ENCODE data around the gene NPRL2. TPM values are rescaled to one million over a fixed set of nuclear protein-coding genes. Genes with fewer than 3 reads are reported as not detected.

The NPRL2 gene
- total RNA-seq, 1 experiment from 2014 or later: 20.6 TPM

DNA sequence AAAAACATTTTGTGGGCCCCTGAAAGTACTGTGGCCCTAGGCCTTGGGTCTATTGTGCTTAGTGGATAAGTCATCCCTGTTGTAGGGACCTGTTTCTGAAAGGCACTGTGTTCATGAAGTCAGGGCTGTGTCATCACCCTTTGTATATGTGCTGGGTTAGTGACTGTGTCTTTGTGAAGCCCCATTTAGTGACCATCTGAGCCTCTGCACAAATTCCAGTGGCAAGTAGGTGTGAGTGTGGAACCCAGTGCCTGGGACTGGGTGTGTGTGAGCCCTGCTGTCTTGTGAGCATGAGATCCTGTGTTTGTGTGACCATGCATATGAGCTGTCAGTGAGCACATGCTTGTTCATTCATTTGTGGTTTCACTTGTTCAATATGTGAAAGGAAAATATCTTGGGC, 46.0 kb downstream of the NPRL2 start (continued):
- no peak for TF ChIP-seq ATF1 (CRISPR knock-in tag; IDR thresholded peaks at IDR 0.05)
- TF ChIP-seq FOXP4 (CRISPR knock-in tag; IDR thresholded peaks at IDR 0.05): no peak
- TF ChIP-seq MAX (CRISPR knock-in tag; IDR thresholded peaks at IDR 0.05): no peak
- no peak for TF ChIP-seq SOX15 (CRISPR knock-in tag; IDR thresholded peaks at IDR 0.05)
- no peak for TF ChIP-seq NR2C2 (CRISPR knock-in tag; IDR thresholded peaks at IDR 0.05)
- no peak for TF ChIP-seq EMX1 (CRISPR knock-in tag; IDR thresholded peaks at IDR 0.05)

- TF ChIP-seq MAX (CRISPR knock-in tag; IDR thresholded peaks at IDR 0.05): no peak
- TF ChIP-seq NFATC4 (CRISPR knock-in tag; IDR thresholded peaks at IDR 0.05): no peak
- peak; percentile 51; the same call in 1 of the 2 replicates for TF ChIP-seq SP1 (CRISPR knock-in tag; conservative IDR thresholded peaks at IDR 0.05)
- TF ChIP-seq FOXP1 (CRISPR knock-in tag; IDR thresholded peaks at IDR 0.05; ENCODE audit: borderline replicate concordance): 0 out of 2 replicates have a peak, but pooled peaks have one; percentile 24
- no peak for TF ChIP-seq ZNF416 (CRISPR knock-in tag; IDR thresholded peaks at IDR 0.05)
- no peak for TF ChIP-seq EMX1 (CRISPR knock-in tag; IDR thresholded peaks at IDR 0.05)
- no peak for TF ChIP-seq ZNF232 (CRISPR knock-in tag; IDR thresholded peaks at IDR 0.05)
- TF ChIP-seq ATF2 (CRISPR knock-in tag; IDR thresholded peaks at IDR 0.05; ENCODE audit: borderline replicate concordance, low read depth): no peak
- no peak for TF ChIP-seq PRRX2 (CRISPR knock-in tag; IDR thresholded peaks at IDR 0.05)
- TF ChIP-seq RELA (CRISPR knock-in tag; IDR thresholded peaks at IDR 0.05; ENCODE audit: borderline replicate concordance): no peak
- TF ChIP-seq, protein P1, sequence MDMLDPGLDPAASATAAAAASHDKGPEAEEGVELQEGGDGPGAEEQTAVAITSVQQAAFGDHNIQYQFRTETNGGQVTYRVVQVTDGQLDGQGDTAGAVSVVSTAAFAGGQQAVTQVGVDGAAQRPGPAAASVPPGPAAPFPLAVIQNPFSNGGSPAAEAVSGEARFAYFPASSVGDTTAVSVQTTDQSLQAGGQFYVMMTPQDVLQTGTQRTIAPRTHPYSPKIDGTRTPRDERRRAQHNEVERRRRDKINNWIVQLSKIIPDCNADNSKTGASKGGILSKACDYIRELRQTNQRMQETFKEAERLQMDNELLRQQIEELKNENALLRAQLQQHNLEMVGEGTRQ (CRISPR knock-in tag; IDR thresholded peaks at IDR 0.05): no peak
- no peak for TF ChIP-seq ATF1 (CRISPR knock-in tag; IDR thresholded peaks at IDR 0.05)
- ATAC-seq (peak; percentile 57), DNase-seq (ENCODE audit: low spot score) (peak; percentile 91)
- Mint-ChIP-seq H3K9me3 (peaks cover 10% of the 10 kb centered on the region; the same call in 1 of the 2 replicates), H3K36me3 (peaks cover 10% of the 10 kb centered on the region; the same call in 1 of the 2 replicates), H3K4me3 (peak within 1 kb of the TSS; percentile 20; the same call in 1 of the 2 replicates), H3K27me3 (ENCODE audit: low read depth) (peaks cover 5% of the 10 kb centered on the region; the same call in 1 of the 2 replicates), H3K4me1 (peaks cover 22% of the 10 kb centered on the region), H3K27ac (peak within 1 kb of the TSS; percentile 87)
- POLR2A ChIA-PET: interaction anchor here (0.5 to 1.4 kb wide), 3 partner anchors 25 to 79 kb away, joined by 3 to 4 read pairs (median 3); partner anchors contain the start of gene TUSC2
- CTCF ChIA-PET: interaction anchor here (0.6 to 5.9 kb wide), 19 partner anchors 12 to 760 kb away, joined by 3 to 95 read pairs (median 5); partner anchors contain the start of genes HYAL2, RASSF1 and TUSC2
Measured at GRCh38 chr3:50303013-50303815, 47.4 kb downstream of the NPRL2 start, which contains the start of gene HYAL1. TSS of gene HYAL1 (minus strand) at chr3:50303574. CDS start at chr3:50302956, 618 bp downstream.

All from WTC11 (cell line).